OCI-M2 (cell line): ENCODE data around the gene HOXA5.

ENCODE experiments used
- DNase-seq: peaks from one replicate; lab custom pipeline; 2025; ENCODE audit not compliant: unreplicated experiment; lab: John Stamatoyannopoulos, UW

Gene HOXA5

DNA sequence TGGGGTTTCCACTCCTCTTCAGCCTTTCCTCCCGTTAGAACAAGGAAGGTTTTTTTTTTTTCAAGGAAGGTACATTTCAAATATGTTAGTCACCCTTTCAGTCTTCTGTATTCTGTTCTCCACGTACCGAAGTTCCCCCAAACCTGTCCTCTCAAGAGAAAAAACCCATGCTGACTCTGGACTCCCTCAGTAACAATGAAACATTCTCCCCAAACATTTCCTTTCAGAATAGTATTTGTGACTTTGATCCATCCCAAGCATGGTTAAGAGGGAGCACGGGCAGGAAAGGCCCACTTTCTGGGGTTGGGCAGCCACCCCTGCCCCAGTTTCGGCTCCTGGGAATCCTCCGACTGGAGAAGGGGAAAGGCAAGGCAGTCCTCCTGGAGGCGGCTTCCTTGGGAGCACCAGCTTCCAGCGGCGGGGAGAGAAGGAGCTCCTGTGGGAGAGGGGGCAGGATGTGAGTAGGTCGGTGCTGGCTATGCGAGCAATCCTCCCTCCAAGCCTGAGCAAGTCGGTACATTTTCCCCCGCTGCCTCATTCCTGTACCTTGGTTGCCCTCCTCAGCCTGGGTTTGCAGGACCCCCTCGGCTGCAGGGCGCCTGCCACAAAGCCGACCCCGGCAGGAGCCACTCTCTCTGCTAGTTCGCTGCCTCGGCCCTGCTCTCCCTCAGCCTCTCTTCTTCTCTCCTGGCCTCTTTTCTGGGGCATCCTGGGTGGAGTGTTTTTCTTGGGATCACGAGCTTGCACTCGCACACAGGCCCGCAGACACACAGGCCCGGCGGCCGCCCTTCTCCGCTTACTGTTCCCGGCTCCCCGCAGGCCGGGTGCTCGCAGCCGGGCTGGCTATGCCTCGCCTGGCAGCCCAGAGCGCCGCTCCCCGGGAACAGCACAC, 45.5 kb downstream of the HOXA5 start:
- DNase-seq: no peak

DNA sequence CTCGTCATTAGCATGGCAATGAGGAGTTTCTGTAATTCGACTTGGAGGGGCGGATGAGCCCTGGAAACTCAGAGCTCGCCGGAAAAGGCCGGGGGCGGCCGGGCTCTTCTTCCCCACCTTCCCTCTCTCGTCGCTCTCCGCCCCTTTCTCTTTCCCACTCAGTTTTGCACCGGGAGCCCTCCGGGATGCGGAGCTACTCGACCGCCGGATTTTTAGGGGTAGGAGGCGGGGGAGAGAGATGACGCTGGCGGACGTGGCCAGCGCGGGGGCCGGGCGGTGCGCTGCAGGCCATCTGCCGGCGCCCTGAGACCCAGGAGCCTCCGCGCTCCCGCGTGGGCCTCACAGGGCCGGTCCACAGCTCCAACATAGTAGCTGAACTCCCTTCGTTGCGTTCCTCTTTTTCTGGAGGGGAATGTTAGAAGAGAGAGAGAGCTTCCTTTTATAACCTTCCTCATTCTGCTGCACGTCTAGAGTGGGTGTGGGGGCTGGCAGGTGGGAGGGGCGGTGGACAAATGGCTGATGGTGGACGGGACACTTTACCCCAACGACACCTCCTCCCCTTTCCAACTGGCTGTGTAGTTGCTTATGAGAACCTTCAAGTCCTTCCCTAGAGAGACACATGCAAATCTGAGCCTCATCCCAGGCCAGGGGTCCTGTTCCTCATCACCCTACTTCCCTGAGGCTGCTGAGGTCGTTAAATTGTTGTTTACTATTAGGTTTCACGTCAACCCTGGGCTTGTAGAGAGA, 46.5 kb downstream of the HOXA5 start:
- peak; percentile 7 for DNase-seq

DNA sequence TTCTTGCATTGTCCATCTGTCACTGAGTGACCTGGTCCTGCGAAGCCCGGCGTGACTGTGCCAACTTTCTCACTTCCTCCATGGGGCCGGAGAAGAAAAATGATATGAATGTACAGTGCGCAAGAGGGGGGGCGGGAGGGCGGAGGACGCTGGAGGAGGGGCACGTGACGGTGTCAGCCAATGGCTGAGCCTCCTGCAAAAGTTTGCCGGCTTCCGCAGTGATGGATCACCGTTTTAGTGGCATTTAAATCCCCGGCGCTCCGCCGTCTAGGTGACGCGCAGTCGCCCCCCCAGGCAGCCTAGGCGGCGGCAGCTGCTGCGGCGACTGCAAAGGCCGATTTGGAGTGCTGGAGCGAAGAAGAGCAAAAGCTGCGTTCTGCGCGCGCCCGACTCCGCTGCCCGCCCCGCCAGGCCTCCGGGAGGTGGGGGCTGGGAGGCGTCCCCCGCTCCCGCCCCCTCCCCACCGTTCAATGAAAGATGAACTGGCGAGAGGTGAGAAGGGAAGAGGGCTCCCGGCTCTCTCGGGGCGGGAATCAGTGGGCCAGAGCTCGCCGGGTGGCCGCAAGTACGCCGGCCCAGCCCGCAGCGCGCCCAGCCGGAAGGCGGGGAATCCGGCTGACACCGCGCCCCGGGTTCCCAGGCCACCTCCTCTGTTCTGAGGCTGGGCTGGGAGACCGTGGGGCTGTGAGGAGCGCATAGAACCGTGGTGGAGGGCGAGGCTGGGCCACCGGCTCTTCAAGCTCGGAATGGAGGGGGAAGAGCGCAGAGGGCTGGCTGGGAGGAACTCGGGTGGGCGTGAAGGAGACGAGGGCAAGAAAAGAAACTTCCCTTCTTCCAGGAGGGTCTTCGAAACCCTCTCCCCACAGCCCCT, 47.3 kb downstream of the HOXA5 start, which contains the start of gene HOXA1:
Gene HOXA1 (minus strand): TSS at position 104 of the 871 bp plus-strand sequence. CDS start 88 bp downstream, at position 16.
- peak; percentile 21 for DNase-seq

DNA sequence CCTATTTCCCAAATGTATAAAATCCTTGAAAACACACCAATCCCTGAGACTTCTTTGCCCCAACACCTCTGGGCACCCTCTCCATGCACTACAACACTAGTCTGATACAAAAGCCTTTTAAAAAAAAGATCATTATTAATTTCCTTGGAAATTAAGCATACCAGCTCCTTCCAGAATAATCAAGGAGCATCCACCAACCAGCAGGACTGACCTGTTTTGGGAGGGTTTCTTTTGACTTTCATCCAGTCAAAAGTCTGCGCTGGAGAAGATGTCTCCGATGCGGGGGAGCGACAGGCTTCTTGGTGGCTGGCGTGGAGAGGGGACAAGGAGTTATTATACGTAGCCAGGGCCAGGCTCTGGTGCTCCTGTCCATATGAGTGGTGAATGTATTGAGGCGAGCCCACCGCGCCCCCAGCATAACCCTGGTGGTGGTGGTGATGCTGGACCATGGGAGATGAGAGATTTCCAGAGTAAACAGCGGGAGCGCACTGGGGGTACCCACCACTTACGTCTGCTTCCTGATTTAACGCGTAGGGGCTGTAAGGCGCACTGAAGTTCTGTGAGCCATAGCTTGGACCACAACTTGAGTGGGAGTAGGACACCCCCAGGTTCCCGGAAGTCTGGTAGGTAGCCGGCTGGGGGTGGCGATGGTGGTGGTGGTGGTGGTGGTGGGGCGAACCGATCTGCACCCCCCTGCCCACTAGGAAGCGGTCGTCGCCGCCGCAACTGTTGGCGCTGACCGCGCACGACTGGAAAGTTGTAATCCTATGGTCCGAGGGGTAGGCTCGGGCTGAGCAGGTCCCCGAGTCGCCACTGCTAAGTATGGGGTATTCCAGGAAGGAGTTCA, 48.2 kb downstream of the HOXA5 start:
- no peak for DNase-seq

DNA sequence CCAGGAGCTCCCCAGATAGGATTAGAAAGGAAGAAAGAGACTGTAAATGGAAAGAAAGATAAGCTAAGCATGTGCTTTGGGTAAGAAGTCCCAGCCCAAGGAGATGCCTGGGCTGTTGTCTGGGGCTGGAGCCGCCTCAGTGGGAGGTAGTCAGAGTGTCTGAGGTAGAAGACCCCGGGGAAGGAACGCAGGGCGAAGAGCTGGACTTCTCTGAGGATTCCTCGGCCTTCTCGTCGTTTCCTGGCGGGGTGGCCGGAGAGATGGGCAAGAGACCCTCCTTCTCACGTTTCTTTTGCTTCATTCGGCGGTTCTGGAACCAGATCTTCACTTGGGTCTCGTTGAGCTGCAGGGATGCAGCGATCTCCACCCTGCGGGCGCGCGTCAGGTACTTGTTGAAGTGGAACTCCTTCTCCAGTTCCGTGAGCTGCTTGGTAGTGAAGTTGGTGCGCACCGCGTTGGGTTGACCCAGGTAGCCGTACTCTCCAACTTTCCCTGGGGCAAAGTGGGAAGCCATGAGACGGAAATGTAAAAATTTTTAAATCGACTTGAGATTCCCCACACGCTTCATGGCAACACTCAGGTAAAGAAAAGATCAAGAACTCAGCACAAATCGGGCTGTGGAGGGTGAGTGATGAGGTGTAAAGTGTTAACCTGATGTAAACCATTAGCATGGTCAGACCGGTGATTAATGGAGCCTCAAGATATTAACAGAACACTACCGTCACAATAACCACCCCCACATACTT, 49.0 kb downstream of the HOXA5 start:
- DNase-seq: no peak

DNA sequence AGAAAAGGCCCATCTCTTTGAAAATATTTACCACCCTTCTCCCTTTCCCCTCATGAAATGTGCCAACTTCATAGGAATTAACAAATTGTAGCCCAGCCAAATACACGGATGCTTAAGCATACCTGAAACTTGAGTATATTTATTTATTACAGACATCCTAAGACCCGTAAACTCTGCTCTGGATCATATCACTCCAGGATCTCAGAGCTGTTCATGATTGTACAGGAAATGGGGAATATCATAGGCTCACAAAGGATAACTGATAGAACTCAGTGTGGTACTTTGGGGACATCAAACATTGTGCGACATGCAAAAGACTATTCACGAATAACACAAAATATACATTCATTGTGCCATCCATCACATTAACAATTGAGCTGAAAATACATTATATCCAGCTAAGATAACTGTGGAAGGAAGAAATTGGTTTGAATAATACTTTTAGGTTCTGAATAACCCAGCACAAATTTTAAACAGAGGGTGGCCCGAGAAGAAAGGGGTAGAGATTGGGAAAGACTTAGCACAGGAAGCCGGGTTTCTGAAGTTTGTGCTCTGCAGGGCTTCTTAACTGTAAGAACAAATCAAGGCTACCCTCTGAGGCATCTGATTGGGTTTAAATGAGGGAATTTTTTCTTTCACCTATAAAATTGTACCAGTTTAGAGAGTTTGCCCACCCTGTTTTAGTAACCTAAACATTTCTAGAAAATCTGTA, 50.1 kb downstream of the HOXA5 start:
- no peak for DNase-seq

DNA sequence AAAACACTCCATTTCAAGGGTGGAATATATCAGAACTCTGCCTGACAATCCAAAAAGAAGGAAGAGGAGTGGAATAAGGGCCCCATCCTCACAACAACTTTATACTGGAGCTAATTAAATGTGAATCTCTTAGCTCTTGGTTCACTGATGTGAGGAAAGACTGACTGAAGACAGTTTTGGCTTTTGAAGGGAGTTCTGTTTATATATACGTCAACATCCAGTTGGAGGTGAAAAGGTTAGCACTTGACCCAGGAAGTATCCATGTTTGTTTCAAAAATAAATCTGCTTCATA, 50.7 kb downstream of the HOXA5 start:
- DNase-seq: no peak

DNA sequence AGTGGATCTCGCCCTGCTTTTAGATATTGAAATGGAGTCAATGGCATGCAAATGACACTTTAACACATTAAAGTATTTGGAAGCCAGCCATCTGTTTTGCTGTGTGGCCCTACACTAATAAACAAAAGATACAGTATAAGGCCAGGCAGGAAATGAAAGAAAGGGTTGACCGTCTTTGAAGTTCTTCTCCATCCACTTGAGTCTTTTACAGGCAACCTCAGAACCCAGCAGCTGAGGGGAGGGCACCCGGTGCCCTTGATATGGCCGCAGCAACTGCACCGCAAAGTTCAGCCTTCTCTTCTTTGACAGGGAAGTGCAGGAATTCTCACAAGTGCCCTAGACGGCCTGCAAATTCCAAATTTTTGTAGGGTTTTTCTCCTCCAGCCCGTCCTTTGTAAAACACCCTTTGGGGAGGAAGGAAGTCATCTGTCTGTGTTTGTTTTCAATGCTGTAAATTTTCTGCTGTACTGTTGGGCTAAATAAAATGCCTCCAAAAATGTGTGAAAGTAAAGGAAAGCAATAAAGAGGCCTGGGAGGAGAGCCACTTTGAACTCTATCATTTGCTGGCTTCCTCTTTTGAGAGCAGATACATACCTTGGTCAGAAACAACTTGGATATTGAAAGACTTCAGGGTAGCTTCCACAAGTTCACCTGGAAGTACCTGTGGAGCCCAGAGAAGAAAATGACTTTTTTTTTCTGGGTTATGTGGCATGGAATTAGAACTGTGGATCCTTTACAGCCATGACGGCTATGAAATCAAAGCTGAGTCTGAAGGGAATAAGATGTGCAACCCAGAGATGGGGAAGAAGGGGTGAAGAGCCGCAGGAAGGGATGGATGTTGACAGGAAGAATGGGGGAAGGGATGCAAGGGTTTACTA, 51.3 kb downstream of the HOXA5 start:
- DNase-seq: no peak

DNA sequence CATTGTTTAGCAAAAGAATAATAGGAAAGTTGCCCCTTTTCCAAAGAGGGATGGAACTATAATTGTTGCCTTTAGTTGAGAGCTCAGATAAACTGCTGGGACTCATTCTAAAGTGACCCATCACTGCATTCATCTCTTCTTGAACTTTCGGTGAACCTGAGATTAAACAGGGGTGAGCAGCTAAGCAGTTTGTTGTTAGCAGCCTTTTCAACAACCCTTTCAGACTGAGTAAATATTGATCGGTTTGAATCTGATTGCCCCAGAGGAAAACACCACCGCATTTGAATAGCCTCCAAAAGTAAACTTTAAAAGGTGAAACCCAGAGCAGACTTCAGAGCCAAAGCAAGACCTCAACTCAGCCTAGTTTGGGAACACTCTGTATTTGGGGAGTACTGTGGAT, 52.4 kb downstream of the HOXA5 start:
- DNase-seq: no peak
